T47D (cell line): ENCODE measurements around the gene ADGRE3.

ENCODE experiments used
- DNase-seq, 2 experiments: peaks; one replicate each; pipeline versions ENCODE4 v3.0.0 to v3.0.0-alpha.2; 2011 to 2012; ENCODE audit warnings: low read depth in 1 of 2, low spot score in 1 of 2
- JUND ChIP-seq: IDR thresholded peaks from 2 replicates; pipeline ENCODE4 v1.6.1; 2012; ENCODE audit warnings: low read depth
- in situ Hi-C: cut with HindIII; loops from 2 replicates; pipeline ENCODE4 v1.10.0; 2016; ENCODE audit warnings: low sequenced_read_pairs, low pct_unique_long_range_greater_than_20kb

Gene ADGRE3

GRCh38 chr19:14674764-14675163, at the start of gene ADGRE3:
TSS of gene ADGRE3 (minus strand) at chr19:14674844. CDS start at chr19:14674770, 74 bp downstream.
- no peak for DNase-seq
- no peak for TF ChIP-seq JUND
- in situ Hi-C loops: no loop called here

- in situ Hi-C loops: no loop called here
- DNase-seq: no peak
- no peak for TF ChIP-seq JUND
Observed at GRCh38 chr19:14722127-14722526, 47.5 kb upstream of the ADGRE3 start.

- DNase-seq: no peak
- in situ Hi-C loops: no loop called here
- TF ChIP-seq JUND: no peak
Observed at GRCh38 chr19:14719162-14719561, 44.5 kb upstream of the ADGRE3 start.

- no peak for TF ChIP-seq JUND
- in situ Hi-C loops: no loop called here
- DNase-seq: no peak
Observed at GRCh38 chr19:14718522-14719116, 44.0 kb upstream of the ADGRE3 start.

GRCh38 chr19:14715841-14716240, 41.2 kb upstream of the ADGRE3 start:
- TF ChIP-seq JUND: no peak
- in situ Hi-C loops: no loop called here
- no peak for DNase-seq

GRCh38 chr19:14704450-14704849, 29.8 kb upstream of the ADGRE3 start:
- DNase-seq: no peak
- in situ Hi-C loops: no loop called here
- TF ChIP-seq JUND: no peak

DNA sequence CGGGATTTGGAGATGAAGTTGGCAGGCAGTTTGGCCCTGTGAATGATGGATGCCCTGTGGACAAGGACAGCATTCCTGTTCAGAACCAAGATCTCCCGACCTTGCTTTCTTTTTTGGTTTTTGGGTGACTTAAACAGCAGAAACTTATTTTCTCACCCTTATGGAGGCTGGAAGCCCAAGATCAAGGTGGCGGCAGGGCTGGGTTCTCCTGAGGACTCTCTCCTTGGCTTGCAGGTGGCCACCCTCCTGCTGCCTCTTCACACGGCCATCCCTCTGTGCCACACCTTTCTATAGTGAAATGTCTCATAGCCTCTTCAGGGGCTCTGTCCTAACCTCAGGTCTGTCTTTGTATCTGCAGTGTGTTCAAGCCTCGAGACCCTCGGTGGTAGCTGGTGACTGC, 29.2 kb upstream of the ADGRE3 start:
- TF ChIP-seq JUND: no peak
- no peak for DNase-seq
- in situ Hi-C loops: no loop called here

DNA sequence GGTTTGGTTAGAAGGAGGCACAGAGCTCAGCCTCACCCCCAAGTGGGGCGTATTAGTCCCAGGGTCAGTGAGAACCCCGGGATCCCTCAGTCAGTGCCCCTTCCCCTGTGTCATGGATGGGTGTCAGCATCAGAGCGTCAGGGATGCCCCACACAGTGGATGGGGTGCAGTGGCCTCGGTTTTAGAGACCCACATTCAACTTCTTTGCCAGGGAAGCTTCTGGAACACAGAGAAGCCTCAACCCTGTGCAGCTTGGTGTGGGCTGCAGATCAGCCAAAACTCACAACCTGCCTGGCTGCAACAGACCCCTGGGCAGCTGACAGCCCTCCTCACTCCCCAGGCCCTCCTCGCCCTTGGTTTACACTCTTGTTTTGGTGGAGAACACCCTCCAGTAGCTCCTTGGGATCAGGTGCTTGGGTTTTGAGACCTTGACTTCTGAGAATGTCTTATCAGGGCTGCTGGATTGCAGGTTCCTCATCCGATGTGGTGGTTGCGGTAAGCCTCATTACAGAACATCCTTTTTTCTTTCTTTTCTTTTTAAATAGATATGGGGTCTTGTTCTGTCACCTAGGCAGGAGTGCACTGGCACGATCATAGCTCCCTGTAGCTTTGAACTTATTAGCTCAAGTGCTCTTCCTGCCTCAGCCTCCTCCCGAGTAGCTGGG, 26.2 kb upstream of the ADGRE3 start:
- DNase-seq: no peak
- no peak for TF ChIP-seq JUND
- in situ Hi-C loops: no loop called here

DNA sequence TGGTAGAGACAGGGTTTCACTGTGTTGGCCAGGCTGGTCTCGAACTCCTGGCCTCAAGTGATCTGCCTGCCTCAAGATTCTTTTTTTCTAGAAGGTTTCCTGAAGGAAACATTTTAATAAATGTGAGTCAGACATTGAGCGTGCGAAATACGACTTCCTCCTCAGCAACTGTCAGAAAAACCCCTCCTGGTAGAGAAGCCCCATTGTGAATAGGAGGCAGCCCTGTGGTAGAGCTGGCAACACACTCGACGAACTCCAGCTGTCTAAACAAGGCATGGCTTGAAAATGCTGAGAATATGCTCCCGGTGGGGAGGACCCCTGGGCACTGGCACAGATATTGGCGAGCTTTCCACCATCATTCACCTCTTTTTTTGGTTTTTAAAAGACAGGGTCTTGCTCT, 25.0 kb upstream of the ADGRE3 start:
- no peak for TF ChIP-seq JUND
- DNase-seq: no peak
- in situ Hi-C loops: no loop called here

DNA sequence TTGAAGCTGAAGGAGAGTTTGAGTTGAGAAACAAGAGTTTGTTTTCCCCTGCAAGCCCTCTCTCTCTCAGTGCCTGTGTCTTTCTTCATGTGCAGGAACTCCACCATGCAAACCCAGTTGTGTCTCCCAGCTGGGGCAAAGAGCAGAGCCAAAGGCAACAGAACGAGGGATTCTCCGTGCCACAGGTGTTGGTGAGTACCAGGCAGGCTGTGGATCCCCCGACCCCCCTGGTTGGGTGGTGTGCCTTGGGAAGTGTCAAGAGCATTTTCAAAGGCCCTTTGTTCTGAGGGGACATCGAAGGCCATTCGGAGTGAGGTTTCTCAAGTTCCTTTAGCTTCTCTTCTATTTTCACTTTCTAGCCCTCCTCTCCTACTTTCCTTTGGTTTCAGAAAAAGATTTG, 20.8 kb upstream of the ADGRE3 start:
- no peak for TF ChIP-seq JUND
- no peak for DNase-seq

GRCh38 chr19:14694641-14695266, 20.1 kb upstream of the ADGRE3 start:
- DNase-seq: no peak
- TF ChIP-seq JUND: no peak
- in situ Hi-C loops: no loop called here

More for the DNA sequence above, 20.8 kb upstream of the ADGRE3 start:
- in situ Hi-C loops: no loop called here

DNA sequence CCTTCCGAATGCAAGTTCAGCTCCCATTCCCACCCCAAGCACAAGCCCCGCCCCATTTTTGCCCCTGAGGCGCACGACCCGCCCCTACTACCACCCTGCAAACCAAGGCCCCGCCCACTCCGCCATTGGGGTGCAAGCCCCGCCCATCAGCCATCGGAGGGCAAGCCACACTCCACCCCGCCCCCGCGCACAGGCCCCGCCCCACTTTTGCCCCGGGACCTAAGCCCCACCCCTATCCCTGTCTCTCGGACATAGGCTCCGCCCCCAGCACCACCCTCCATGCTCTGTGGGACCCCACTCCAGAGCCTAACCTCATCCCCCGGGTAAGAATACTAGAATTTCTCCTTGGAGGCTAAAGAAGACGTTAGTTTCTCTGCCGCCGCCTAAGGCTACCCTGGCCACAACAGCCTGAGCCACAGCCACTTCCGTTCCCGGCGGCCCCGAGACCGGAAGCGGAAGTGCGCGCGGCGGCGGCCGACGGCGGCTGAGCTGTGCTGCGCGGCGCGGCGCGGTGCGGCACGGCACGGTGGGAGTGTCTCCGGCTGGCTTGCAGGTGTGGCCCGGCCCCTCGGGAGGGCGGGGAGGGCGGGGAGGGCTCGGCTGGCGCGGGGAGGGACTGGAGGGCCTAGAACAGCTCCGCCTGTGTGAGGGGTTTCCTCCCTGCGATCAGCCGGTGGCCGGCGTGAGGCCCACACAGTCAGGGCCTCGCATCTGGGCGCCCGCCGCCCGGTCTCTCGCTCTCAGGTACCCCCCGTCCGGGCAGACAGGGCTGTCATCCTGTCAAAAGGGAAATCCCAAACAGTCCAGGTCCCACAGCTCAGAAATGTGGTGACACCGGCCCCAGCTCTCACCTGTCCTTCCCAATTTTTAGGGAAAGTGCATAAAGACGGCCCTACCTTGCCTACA, 15.2 kb upstream of the ADGRE3 start, which contains the start of gene ZNF333:
Gene ZNF333 (plus strand): TSS at position 451 of the 906 bp plus-strand sequence. CDS start 3,444 bp downstream, outside the sequence.
- no peak for TF ChIP-seq JUND
- in situ Hi-C loops: no loop called here
- DNase-seq: peak; percentile 76 to 92
